ENCODE results near the gene M6PR.
"Not testable (repeated sequence)": the region's sequence is repeated elsewhere in the genome, so short reads cannot be mapped to it uniquely, and the experiment has no call there.

Gene M6PR

DNA sequence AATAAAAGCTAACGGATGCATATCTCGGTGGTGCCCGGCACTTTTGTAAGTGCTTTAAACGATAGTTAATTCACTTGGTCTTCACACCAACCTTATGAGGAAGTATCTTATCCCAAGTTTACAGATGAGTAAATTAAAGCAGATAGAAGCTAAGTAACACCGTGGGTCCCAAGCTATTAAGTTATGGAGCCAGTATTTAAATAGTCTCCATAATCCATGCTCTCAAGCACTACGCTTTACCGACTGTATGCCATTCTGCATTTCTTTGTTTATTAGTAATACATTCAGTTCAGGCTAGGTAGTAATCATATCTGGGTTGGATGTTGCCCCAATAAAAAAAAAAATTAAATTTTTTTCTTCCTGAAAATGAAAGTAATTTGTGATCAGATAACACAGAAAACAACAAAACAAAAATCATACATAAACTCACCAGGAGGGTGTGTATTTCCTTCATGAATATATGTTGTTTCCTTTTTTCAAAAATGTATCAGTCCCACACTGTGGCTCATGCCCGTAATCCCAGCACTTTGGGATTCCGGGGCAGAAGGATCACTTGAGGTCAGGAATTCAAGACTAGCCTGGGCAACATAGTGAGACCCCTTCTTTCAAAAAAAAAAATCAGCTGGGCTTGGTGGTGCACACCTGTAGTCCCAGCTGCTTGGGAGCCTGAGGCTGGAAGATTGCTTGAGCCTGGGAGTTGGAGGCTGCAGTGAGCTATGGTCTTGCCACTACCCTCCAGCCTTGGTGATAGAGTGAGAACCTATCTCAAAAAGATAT lies 1.4 kb upstream of the M6PR start:
- DNase-seq = no peak

DNA sequence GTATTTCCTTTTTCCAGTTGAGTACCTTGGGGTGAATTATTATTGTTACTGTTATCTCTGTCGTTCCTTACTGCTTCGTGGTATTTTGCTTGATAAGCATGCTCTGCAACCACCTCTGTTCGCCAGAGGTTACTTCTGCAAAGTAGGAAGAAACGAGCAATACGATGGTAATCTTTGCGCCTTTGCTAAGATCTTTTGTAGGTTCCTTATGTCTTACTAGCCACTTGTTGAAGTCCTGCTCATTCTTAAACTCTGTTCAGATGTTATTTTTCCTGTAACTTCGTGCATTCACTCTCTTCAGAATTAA lies 729 bp upstream of the M6PR start:
- no peak for DNase-seq

DNA sequence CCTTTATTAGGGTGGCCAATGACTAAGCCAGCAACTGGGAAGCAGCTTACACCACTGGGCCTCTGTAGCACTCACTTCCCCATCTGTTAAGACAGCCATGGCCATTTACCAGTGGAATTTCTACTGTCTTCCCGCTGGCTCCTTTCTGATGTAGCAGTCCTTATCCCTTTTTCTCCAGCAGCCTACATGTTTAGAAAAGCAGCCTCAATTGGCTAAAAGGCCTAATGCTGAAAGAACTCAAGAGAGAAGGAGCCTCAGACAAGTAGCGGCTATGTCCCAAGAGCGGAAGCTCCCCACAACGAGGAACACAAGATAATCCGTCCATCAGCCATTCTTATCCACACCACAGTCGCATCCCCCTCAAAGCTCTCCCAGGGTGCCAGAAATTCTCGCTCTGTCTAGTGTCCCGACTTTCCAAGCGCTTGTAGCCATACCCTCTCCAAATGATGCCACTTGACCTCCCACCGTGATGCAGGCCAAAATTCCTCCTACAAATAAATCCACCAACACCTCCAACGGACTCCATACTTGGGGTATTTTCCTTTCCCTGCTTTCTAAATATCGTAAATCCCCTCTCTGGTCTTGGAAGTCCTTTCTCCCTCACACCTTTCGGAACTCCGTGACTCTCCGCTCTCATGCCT lies 624 bp downstream of the M6PR start:
- no peak for DNase-seq

DNA sequence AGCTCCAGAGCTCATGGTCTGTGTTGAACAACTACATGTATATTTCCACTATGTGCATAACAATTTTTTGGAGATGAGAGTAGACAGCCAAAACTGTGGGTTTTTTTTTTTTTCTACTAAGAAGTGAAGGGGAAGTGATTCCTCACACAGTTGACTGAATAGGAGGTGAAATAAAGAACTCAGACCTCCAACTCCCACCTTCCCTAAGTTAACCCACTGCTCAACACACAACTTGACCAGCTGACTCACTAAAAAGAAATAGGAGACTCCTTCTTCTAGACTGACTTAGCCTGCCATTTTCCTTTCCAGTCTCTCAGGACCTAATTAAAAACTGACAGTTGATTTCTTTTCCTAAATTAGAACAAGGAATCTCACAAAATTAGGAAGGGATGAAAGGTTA lies 1.7 kb downstream of the M6PR start:
- no peak for DNase-seq

DNA sequence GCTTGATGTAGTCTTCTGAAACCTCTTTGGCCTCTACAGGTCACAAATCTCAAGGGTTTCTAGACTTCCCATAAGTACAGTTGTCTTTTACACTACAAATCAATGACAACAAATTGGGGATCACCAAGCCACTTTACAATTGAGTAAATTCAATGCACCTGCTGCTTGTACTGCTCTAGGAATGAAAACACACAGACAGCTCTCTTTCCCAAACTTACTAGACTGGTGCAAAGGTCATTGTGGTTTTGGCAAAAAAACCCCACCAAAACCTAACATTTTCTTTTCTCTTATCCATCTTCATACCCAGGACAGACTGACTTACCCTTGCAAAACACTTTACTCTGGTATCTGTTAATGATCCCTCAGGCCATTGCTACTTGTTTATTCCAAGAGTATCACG lies 2.7 kb downstream of the M6PR start:
- no peak for DNase-seq

DNA sequence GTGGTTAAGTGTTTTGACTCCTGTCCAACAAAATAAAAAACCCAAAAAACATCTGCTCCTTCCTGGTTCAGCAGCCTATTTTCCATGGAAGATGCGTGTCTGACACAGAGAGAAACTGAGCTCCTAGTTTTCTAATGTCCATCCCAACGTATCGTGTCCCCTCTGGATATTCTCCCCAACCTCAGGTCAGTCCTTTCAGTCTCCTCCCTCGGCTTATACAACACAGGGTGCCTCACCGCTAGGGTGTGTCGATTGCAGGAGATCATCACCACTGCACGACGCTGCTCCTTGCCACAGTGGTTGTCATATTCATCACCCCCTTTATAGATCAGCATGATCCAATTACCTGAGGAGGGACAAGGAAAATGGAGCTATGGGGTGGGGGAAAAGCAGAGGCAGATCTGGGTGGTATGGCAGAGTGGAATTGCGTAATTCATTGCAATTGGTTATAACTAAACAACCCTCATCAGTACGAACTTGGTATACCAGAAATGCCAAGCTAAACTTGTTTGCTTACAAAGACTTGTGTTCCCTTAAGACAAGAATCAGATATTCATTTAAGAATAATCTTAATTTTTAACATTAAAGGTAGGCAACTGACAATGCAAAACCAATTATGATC lies 5.8 kb downstream of the M6PR start:
- DNase-seq = no peak

DNA sequence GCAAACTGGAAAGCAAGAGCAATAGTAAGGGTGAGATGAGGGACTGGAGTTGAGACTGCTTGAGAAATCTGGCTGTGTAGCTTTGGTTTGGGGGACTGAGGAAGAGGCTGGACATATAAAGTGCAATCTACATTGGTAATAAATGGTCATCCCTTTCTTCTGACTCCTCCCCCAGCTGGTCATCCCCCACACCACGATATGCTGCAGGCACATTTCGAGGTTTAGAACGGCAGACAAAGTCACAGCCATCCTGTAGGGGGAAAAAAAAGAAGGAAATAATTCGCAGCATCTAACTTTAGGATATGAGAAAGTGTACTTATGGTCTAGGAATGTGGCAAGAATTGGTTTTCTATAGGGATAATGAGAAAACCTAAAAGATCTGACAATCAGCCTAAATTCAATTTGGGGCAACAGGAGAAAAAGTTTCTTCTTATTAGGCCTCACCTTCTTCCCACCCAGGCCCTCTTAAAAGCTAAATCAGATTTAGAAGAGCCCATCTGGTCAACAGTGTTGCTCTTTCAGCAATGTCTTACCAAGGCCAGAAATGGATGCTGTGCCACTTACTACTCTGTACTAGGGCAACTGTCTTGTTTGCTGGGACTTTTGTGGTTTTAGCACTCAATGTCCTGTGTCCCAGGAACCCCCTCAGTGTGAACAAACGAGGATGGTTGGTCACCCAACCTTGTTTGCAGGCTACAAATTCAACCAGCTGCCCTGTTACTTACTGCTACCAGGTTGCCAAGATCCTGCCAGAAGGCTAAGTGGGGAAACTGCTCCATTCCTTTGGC lies 7.6 kb downstream of the M6PR start:
- no peak for DNase-seq

DNA sequence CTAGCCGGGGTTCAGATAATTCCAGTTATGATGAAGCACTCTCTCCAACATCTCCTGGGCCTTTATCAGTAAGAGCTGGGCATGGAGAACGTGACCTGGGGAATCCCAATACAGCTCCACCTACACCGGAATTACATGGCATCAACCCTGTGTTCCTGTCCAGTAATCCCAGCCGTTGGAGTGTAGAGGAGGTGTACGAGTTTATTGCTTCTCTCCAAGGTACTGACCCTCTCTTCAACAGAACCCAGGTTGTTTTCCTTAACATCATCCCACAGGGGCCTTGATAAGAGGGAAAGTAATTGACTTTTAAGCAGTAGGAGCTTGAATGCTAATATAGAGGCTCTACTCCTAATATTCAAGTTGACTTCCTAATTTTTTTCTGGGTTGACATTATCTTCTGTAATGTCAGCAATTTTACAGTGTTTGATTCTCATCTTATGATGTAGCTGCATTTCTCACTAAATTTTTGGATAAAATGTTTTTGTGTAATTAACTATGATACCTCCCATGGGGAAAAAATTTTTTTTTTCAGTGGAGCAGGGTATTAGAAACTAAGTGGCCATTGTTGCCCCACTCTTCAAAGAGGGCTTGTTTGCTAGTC lies 11.5 kb downstream of the M6PR start:
- DNase-seq = not testable (repeated sequence)

DNA sequence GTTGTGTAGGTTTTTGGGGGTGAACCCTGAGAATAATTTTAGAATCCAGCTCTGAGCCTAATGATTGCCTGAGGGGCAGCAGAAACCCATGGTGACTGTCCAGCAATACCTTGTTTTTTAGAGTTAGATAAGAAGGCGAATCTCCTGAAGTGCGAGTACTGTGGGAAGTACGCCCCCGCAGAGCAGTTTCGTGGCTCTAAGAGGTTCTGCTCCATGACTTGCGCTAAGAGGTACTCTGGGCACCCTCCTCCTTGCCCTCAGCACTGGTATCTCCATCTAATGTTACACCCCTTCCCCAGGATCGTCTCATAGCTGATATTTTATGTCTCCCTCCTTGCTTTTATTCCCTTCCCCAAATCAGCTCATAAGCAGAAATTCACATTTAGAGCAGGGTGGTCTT lies 12.7 kb downstream of the M6PR start:
- DNase-seq = no peak

DNA sequence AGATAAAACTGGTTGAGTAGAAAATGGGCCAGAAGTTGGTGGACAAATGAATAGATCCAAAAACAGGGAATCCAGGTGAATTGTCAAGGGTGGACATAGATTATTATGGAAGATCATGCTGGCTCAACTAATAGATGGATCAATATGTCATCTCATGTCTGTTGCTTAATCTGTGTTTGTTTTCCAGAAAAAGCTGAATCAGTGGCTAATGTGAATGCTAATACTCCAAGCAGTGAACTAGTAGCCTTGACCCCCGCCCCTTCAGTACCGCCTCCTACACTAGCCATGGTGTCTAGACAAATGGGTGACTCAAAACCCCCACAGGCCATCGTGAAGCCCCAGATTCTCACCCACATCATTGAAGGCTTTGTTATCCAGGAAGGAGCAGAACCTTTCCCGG lies 15.4 kb downstream of the M6PR start:
- not testable (repeated sequence) for DNase-seq

DNA sequence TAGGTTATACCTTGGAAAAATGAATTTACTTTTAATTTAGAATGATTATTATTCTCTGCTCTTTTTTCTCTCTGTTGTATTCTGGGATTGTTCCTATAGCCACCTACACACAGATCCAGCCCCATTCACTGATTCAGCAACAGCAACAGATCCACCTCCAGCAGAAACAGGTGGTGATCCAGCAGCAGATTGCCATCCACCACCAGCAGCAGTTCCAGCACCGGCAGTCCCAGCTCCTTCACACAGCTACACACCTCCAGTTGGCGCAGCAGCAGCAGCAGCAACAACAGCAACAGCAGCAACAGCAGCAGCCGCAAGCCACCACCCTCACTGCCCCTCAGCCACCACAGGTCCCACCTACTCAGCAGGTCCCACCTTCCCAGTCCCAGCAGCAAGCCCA lies 17.0 kb downstream of the M6PR start:
- not testable (repeated sequence) for DNase-seq

DNA sequence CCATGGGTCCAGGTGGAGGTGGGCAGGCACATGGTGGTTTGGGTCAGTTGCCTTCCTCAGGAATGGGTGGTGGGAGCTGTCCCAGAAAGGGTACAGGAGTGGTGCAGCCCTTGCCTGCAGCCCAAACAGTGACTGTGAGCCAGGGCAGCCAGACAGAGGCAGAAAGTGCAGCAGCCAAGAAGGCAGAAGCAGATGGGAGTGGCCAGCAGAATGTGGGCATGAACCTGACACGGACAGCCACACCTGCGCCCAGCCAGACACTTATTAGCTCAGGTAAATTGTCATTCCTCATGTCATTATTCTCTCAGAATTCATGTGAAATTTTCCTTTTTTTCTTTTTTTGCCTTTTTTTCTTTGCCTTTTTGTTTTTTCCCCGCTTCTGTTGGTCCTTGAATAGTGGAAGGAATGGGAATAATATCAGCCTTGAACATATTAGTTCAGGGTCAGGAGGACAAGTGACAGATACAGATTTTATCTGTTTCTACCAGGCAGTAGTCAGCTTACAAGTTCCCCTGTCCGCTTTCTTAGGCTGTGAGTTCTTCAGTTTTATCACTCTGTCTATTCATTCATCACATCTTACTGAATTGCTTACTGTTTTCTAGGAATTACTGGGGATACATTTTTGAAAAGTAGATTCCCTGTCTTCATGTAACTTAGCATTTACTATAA lies 18.7 kb downstream of the M6PR start:
- DNase-seq = not testable (repeated sequence)

DNA sequence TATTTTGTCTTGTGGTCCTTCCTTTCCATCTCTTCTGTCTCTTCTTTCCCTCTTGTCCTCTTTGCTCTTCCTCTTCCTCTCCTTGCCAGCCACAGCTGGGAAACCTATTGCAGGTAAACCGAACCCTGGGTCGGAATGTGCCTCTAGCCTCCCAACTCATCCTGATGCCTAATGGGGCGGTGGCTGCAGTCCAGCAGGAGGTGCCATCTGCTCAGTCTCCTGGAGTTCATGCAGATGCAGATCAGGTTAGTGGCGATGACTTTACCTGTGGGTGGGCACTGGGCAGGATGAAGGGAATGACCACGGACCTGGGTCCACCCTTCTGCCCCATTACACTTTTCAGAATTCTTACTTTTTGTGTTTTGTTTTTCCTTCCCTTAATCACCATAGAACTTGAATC lies 26.9 kb downstream of the M6PR start:
- DNase-seq = no peak

DNA sequence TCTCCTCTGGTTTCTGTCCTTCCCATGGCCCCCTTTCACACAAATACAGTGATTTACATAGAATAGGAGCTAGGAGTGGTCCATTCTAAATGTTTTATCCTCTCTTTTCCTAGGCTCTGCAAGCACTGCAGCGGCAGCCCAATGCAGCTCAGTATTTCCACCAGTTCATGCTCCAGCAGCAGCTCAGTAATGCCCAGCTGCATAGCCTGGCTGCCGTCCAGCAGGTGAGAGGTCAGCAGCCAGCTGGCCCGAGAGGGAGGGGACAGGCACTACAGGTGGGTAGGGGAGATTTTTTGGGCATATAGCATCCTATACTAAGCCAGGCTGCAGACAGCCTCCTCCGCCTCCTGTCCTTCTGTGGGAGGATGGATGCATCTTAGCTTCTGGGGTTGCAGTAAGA lies 29.8 kb downstream of the M6PR start:
- not testable (repeated sequence) for DNase-seq

DNA sequence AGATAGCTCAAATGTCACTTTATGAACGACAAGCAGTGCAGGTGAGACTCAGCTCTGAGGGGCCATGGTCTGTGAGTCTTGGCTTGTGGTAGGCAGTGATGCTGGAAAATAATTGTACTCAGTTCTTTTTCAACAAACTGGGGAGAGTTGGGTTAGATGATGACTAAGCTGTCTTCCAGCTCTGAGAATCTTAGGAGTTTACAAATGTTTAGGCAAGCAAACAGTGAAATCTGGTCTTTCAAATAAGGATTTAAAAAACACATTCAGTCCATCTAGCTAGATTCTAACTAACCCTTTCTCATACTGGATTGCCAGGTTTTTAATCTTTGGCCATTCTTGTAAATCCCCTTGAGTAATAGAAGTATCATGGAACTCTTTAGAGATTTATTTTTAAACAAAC lies 31.7 kb downstream of the M6PR start:
- DNase-seq = no peak

DNA sequence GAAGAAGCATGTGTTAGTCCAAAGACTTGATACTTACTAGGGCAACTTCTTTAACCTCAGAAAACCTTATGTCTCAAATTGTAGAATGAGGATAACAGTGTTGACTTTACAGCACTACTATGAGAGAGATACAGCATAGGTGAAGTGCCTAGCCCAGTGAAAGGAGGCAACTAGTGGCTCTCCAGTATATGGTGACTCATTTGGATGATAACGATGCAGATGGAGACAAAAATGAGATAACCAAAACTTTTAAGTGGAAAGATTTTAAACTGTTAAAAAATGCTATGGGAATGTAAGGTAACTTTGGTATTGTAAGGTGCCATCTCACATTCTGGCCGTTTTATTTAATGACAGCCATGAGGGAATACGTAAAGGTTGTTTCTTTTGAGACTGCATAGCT lies 32.4 kb downstream of the M6PR start:
- DNase-seq = no peak

DNA sequence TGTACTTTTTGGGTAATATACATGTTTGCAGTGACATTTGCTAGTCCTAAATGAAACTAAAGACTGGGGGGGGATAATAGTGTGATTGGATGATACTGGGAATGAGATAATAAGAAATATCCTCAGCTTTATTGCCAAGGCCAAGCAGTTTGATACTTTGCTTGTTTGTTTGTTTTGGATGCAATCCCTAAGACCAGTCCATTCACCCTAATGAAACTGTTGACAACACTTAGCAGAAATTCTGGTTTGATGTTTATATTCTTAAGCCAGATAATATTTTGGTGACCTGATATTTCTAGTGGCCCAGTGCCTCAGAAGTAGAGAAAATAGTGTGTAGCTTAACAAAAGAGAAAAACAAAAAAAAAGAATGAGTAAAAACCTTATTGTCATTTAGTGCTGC lies 33.3 kb downstream of the M6PR start:
- no peak for DNase-seq

DNA sequence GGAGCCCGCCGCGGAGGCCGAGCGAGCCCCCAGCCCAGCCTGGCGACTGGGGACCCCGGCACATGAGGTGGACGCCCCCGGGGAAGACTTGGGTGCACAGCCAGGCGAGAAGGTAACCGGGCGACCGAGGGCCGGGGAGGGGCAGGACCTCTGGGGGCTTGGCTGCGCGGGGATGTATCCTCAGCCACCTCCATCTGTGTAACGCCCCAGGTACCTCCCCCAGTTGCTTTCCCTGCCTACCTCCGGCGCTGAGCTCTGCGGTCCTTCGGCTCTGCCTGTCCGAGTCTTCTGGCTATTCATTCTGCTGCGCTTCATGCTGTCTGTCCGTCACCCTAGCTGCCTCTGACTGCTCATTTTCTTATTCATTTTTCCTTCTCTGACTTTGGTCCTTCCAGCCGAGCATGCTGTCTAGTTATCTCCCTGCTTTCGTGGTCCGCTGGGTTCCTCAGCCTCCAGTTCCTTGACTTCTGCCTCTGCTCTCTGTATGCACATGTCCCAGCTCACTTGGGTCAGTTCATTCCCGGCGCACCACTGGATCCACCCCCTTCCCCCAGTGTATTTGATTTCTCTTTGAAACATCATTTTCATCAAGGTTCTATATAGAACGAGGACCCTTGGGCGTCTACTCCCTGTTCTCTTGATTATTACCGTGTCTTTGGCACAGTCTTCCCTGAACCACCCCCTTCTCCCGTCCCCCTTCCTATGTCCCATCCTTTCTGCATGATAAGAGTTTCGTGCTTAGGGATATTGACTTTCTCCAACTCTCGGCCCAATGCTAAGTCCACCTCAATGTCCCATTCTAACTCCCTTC lies 34.5 kb downstream of the M6PR start:
- no peak for DNase-seq

DNA sequence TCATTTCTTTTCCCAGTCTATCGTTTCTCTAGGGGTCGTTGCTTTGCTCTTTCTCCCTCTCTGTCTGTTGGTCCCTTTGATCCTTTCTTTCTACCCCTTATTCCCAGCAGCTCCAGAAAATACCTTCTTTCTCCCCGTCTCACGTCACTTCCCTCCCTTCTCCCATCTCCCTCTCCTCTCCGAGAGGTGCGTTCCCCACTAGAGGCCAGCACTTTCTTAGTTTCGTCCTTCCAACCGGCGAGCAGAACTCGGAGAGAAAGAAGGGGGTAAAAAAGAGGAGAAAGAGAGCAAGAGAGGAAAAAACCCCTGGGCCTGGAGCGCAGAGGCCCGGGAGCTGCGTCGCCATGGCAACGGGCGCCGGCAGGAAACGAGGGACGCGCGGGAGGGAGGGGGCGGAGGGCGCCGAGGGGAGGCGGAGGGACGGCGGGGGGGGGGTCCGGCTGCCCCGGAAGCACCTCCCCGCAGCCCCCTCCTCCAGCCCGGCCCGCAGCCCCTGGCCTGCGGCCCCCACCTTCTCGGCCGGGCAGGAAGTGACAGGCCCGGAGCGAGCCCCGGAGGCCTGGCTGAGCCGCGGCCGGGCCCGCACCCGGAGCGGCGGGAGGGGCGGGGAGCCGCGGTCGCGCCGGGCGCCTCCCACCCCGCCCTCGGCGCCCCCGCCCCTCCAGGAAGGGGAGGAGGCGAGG lies 35.3 kb downstream of the M6PR start, which contains the start of gene PHC1:
PHC1 (plus strand) TSS at position 477 of the 683 bp plus-strand sequence. CDS start 3,169 bp downstream, outside the sequence.
- DNase-seq = not testable (repeated sequence)

DNA sequence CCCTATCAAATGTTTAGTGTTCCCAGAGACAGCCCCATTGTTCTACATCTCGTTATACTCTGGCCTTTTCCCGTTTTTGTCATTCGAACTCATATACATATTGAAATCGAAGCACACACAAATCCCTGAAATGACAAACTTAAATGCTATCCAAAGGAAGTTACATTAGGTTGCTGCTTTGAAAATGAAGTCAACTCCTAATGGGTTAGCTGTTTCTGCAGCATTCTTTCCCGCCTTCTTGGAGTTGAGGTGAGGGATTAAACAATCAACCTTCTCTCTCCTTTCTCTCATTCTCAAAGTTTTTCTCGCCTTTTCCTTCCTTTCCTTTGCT lies 35.8 kb downstream of the M6PR start:
- no peak for DNase-seq

DNA sequence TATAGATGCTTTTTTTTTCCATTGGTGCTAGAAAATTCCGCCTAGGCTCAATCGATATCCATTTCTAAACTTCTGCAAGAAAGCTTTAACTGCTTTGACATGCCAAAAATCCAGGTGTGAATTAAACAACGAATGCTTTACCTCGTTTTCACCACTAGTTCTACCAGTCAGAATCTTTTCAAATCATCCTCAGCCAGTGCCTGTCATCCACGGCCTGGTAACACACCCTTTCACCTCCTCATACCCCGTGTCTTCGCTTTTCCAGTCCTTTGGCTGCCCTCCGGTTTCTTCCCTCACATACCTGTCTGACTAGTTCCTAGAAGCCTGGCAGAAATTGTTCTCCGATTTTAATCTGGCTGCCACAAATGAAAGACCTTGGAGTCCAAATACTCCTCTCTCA lies 36.5 kb downstream of the M6PR start:
- DNase-seq = no peak
